Endothelial cell of umbilical vein (primary cell): ENCODE data around the gene NKD1. TPM values are rescaled to one million over a fixed set of nuclear protein-coding genes. Genes with fewer than 3 reads are reported as not detected.

ENCODE experiments used
- BruUV-seq: library from RNA; stranded (reverse); fragments of 400-500 nt; replicated peaks from 2 replicates; lab custom pipeline; 2021; lab: Mats Ljungman, UMichigan
- CTCF ChIA-PET: fragments of 300-600, 350-600 bp; sonication (Branson Sonifier 250); formaldehyde crosslinking; loops from one replicate; lab custom pipeline; 2021; ENCODE audit warnings: antibody characterized with exemption, inconsistent platforms; lab: Charles Lee
- POLR2A ChIA-PET: fragments of 300-600, 350-600 bp; sonication (Branson Sonifier 250); formaldehyde crosslinking; loops from one replicate; lab custom pipeline; 2021; ENCODE audit warnings: antibody characterized with exemption, inconsistent platforms; lab: Charles Lee
- DNase-seq: peaks from one replicate; pipeline ENCODE4 v3.0.0-alpha.2; 2011; ENCODE audit warnings: low read depth, low spot score
- FAIRE-seq: peaks from 2 replicates; lab custom pipeline; 2011; peaks lifted over from hg19 to GRCh38; lab: Jason Lieb, UNC
- H2AFZ ChIP-seq: 2 replicates; pipeline ENCODE4 v1.6.0; 2012; ENCODE audit warnings: low read depth, low read length, control low read depth, inconsistent platforms
- H3K27ac ChIP-seq: 2 replicates; pipeline ENCODE4 v1.5.1; 2011; ENCODE audit warnings: low read depth, mild to moderate bottlenecking, control low read depth, low read length, moderate library complexity; ENCODE audit not compliant: insufficient read depth
- H3K27me3 ChIP-seq, 2 experiments: 2 replicates each; pipeline versions ENCODE4 v1.6.0 to v1.6.1; 2011; ENCODE audit warnings: low read length in 2 of 2, mixed read lengths in 1 of 2; ENCODE audit not compliant: control insufficient read depth in 2 of 2, insufficient read depth in 2 of 2
- H3K36me3 ChIP-seq, 2 experiments: 2 replicates in 1 of 2; 3 replicates in 1 of 2; pipeline ENCODE4 v1.5.1; 2011; ENCODE audit warnings: low read length in 2 of 2, mild to moderate bottlenecking in 1 of 2, moderate library complexity in 1 of 2; ENCODE audit not compliant: control insufficient read depth in 2 of 2, insufficient read depth in 2 of 2; ENCODE audit errors: extremely low read depth in 1 of 2
- H3K4me1 ChIP-seq: 3 replicates; pipeline ENCODE4 v1.5.1; 2011; ENCODE audit warnings: mild to moderate bottlenecking, low read length; ENCODE audit not compliant: control insufficient read depth, insufficient read depth; ENCODE audit errors: extremely low read depth
- H3K4me2 ChIP-seq: 2 replicates; pipeline ENCODE4 v1.6.1; 2011; ENCODE audit warnings: low read length, control low read depth, mixed read lengths; ENCODE audit not compliant: insufficient read depth
- H3K4me3 ChIP-seq, 3 experiments: fragments of 200-600 bp in 1 of 3; sonication (generic), shearing (Covaris generic) in 1 of 3; replicated peaks in 1 of 3; 2 replicates each; pipeline ENCODE4 v1.5.1; 2011 to 2016; ENCODE audit warnings: control low read depth in 3 of 3, low read length in 3 of 3, mild to moderate bottlenecking in 2 of 3, inconsistent platforms in 1 of 3, low read depth in 1 of 3, moderate library complexity in 1 of 3; ENCODE audit not compliant: insufficient read depth in 1 of 3
- H3K79me2 ChIP-seq: 2 replicates; pipeline ENCODE4 v1.6.0; 2012; ENCODE audit warnings: low read length, inconsistent platforms; ENCODE audit not compliant: control insufficient read depth, insufficient read depth
- H3K9ac ChIP-seq: replicated peaks from 2 replicates; pipeline ENCODE3; 2011; ENCODE audit warnings: low read length, control low read depth; ENCODE audit not compliant: insufficient read depth; ENCODE audit errors: extremely low read depth
- H3K9me1 ChIP-seq: replicated peaks from 3 replicates; pipeline ENCODE4 v1.6.0; 2011; ENCODE audit warnings: mild to moderate bottlenecking, low read length; ENCODE audit not compliant: control insufficient read depth, insufficient read depth; ENCODE audit errors: extremely low read depth
- H3K9me3 ChIP-seq: replicated peaks from 2 replicates; pipeline ENCODE4 v1.5.1; 2012; ENCODE audit warnings: low read length, inconsistent platforms; ENCODE audit not compliant: control insufficient read depth, insufficient read depth
- H4K20me1 ChIP-seq: replicated peaks from 2 replicates; pipeline ENCODE3; 2011; ENCODE audit warnings: mild to moderate bottlenecking, low read length; ENCODE audit not compliant: control insufficient read depth, insufficient read depth; ENCODE audit errors: extremely low read depth
- CTCF ChIP-seq, 2 donors: IDR thresholded peaks; 1 replicate in 1 of 2; 2 replicates in 1 of 2; pipeline ENCODE4 v1.5.1; 2011; ENCODE audit warnings: low read length in 2 of 2, mild to moderate bottlenecking in 2 of 2, moderate library complexity in 2 of 2, control low read depth in 1 of 2, inconsistent platforms in 1 of 2, low read depth in 1 of 2; ENCODE audit not compliant: insufficient read depth in 1 of 2; ENCODE audit errors: extremely low read depth in 1 of 2
- EZH2 ChIP-seq: IDR thresholded peaks from 2 replicates; pipeline ENCODE4 v1.6.1; 2012; ENCODE audit warnings: borderline replicate concordance, low read depth, mild to moderate bottlenecking, moderate library complexity, low read length, inconsistent platforms; ENCODE audit not compliant: severe bottlenecking
- GATA2 ChIP-seq: IDR thresholded peaks from 2 replicates; pipeline ENCODE4 v1.7.0; 2011; ENCODE audit warnings: low read depth, mild to moderate bottlenecking, moderate library complexity, mixed read lengths, low read length; ENCODE audit not compliant: insufficient read length, insufficient read depth
- JUN ChIP-seq: IDR thresholded peaks from 2 replicates; pipeline ENCODE4 v1.6.1; 2011; ENCODE audit warnings: borderline replicate concordance, low read depth; ENCODE audit not compliant: insufficient read length, insufficient read depth
- MAX ChIP-seq: IDR thresholded peaks from 2 replicates; pipeline ENCODE4 v1.6.1; 2011; ENCODE audit not compliant: insufficient read depth, insufficient read length
- MYC ChIP-seq: IDR thresholded peaks from one replicate; pipeline ENCODE4 v1.6.1; 2011; ENCODE audit warnings: mild to moderate bottlenecking, low read depth, low read length
- POLR2A ChIP-seq: IDR thresholded peaks from 2 replicates; pipeline ENCODE4 v1.6.1; 2012; ENCODE audit warnings: low read depth, mild to moderate bottlenecking, control low read depth, low read length
- POLR2AphosphoS5 ChIP-seq: IDR thresholded peaks from 2 replicates; pipeline ENCODE4 v1.6.1; 2012; ENCODE audit warnings: low read depth, mild to moderate bottlenecking, control low read depth, low read length, moderate library complexity; ENCODE audit not compliant: insufficient read depth
- dilution Hi-C: fragments of 300-500 bp; cut with MboI; formaldehyde crosslinking; loops from one replicate; pipeline ENCODE4 v1.15.0; 2019; ENCODE audit warnings: low sequenced_read_pairs; ENCODE audit not compliant: extremely low pct_ligation_motif_present
- intact Hi-C: fragments of 100-400 bp; cut with micrococcal nuclease; formaldehyde crosslinking; loops from one replicate; pipeline ENCODE4 v1.10.0; 2022
- polyA plus RNA-seq, 4 experiments: library from polyadenylated mRNA; depleted of rRNA in 3 of 4; stranded (reverse) in 3 of 4; unstranded in 1 of 4; fragments of >200 nt; gene quantifications; 2 replicates each; pipeline versions ENCODE4 v1.2.1 to v1.2.3, GENCODE V29; 2011 to 2012; ENCODE audit warnings: missing spikeins in 1 of 4
- total RNA-seq: library from RNA; stranded (reverse); gene quantifications from 2 replicates; pipeline ENCODE4 v1.2.3, GENCODE V29; 2021

The NKD1 gene
- total and polyA plus RNA-seq, 2 donors (not counting 3 experiments of a cell fraction or from before 2014, with no cell fraction given), result not detected

- no peak overlapping the region for H3K4me2 ChIP-seq
- no peak overlapping the region for H3K9ac ChIP-seq
- TF ChIP-seq POLR2AphosphoS5 (no peak), MAX (no peak), EZH2 (no peak), JUN (no peak), CTCF (IDR thresholded peaks at IDR 0.05; ENCODE audit: extremely low read depth in 1 of 2, insufficient read depth in 1 of 2, low read depth in 1 of 2, low read length in 2 of 2) (no peak), GATA2 (no peak), POLR2A (no peak), MYC (no peak)
- H3K79me2 ChIP-seq, result no peaks in the 10 kb centered on the region
- ChIA-PET CTCF (interaction anchor here (1.6 kb wide), 1 partner anchor 20 kb away, joined by 3 read pairs; no protein-coding TSS in a partner anchor), POLR2A (no interaction called here)
- H3K36me3 ChIP-seq, result no peaks in the 10 kb centered on the region
- dilution Hi-C loops, result no loop called here
- H3K9me1 ChIP-seq, result no peaks in the 10 kb centered on the region
- H3K4me3 ChIP-seq, result no peak overlapping the region
- no peak overlapping the region for H2AFZ ChIP-seq
- peaks cover 12% of the 10 kb centered on the region for H3K4me1 ChIP-seq
- DNase-seq, result no peak
- BruUV-seq, result no TSS peak
- no peak for FAIRE-seq
- no peak overlapping the region for H3K27ac ChIP-seq
- no peaks in the 10 kb centered on the region for H3K27me3 ChIP-seq
- intact Hi-C loops, result no loop called here
- no peaks in the 10 kb centered on the region for H3K9me3 ChIP-seq
- H4K20me1 ChIP-seq, result no peaks in the 10 kb centered on the region
Observed at GRCh38 chr16:50607970-50608557, 59.9 kb downstream of the NKD1 start.
